Skeletal muscle cell (primary cell): ENCODE data around the gene LRRC74B.
"Not testable (repeated sequence)": the region's sequence is repeated elsewhere in the genome, so short reads cannot be mapped to it uniquely, and the experiment has no call there.

Source experiments
- DNase-seq: peaks from one replicate; pipeline ENCODE4 v3.0.0-alpha.2; 2010; ENCODE audit warnings: low read depth
- H3K4me3 ChIP-seq: 2 replicates; pipeline ENCODE4 v1.5.1; 2011; ENCODE audit warnings: low read depth, mild to moderate bottlenecking, control low read depth, low read length, moderate library complexity

Gene LRRC74B

DNA sequence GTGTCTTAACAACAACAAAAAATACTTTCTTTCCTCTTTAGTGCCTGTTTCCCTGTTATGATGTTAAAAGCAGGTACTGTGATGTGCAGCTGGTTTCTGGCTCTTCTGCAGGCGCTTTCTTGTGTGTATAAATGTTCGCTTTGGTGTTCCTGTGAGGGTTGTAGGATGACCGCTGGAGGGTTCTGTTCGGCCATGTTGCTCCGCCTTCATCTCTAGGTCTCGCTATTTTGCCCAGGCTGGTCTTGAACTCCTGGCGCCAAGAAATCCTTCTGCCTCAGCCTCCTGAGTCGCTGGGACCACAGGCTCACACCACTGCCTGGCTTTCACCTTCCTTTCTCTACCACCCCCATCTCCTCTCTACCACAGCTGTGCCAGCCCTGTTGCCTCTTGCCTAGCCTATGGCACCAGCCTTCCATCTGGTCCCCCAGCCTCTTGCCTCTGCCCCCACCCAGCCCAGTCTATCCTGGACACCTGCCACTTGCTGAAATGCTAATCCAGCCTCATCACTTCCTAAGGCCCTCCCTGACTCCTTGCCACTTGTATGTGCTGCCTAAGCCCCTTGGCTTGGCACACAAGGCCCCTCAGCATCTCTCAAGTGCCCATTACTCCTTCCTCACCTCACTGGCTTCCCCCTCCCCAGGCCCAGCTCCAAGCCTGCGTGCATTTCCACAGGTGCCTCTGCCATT, 5.5 kb downstream of the LRRC74B start:
- H3K4me3 ChIP-seq, result no peak overlapping the region
- no peak for DNase-seq

DNA sequence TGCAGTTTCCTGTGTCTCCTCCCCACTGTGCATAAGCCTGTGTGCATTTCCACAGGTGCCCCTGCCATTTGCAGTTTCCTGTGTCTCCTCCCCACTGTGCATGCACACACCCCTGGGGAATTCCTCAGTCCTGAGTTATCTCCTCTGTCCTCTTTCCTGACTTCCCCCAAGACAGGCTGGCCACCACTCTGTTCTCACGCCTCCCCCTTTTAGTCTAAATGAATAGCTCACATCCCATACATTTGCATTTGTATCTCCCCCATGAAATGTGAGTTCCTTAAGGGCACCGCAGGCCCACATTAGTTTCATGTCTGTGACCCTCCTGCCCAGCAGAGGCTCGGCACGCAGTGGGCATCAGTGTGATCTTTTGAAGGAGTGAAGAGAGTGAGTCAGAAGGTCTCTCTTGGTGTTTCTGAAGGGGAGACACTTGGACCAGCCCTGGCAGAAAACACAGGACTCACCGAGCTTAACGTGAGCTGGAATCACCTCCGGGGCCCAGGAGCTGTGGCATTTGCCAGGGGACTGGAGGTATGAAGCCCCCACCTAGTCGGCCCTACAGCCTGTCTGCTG, 6.2 kb downstream of the LRRC74B start:
- H3K4me3 ChIP-seq, result no peak overlapping the region
- no peak for DNase-seq

- DNase-seq, result no peak
- H3K4me3 ChIP-seq, result no peak overlapping the region
These were observed 7.1 kb downstream of the LRRC74B start for GRCh38 chr22:21052715-21053459.

GRCh38 chr22:21054046-21054713, 8.4 kb downstream of the LRRC74B start:
- H3K4me3 ChIP-seq, result no peak overlapping the region
- DNase-seq, result no peak

GRCh38 chr22:21054714-21055563, 9.2 kb downstream of the LRRC74B start:
- H3K4me3 ChIP-seq, result no peak overlapping the region

DNA sequence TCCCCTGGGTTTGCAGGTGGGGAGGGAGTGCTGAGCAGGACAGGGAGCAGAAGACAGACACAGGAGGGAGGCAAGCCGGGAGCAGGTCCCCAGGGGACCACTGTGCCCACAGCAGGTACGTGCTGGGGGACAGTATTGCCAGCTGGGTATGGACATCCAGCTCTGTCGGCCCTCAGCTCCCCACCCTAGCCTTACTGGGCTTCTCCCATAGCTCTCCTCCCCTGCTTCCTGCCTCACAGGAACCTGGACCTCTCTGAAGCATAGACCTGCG, 9.8 kb downstream of the LRRC74B start:
- no peak overlapping the region for H3K4me3 ChIP-seq
- DNase-seq, result no peak

More at GRCh38 chr22:21054714-21055563, 9.2 kb downstream of the LRRC74B start:
- no peak for DNase-seq

DNA sequence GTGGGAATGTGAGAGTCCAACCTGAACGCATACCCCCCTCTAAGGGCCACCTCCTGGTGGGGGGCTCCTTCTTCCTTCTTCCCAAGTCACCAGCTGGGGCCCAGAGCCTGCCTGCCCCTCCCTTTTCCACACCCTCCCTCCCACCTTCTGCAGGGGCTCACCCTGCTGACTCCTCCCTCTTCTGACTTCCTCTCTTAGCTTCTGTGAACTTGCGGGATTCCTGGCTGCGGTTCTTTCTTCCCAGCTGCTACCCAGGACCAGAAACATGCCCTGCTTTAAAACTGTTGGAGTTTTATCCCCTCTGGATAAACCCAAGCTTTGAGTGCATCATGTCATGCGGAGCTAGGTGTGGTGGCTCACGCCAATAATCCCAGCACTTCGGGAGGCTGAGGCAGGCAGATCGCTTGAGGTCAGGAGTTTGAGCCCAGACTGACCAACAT, 10.2 kb downstream of the LRRC74B start:
- H3K4me3 ChIP-seq, result no peak overlapping the region

GRCh38 chr22:21060363-21060762, 14.6 kb downstream of the LRRC74B start:
- H3K4me3 ChIP-seq, DNase-seq: not testable (repeated sequence)

More for the DNA sequence above, 10.2 kb downstream of the LRRC74B start:
- no peak for DNase-seq

DNA sequence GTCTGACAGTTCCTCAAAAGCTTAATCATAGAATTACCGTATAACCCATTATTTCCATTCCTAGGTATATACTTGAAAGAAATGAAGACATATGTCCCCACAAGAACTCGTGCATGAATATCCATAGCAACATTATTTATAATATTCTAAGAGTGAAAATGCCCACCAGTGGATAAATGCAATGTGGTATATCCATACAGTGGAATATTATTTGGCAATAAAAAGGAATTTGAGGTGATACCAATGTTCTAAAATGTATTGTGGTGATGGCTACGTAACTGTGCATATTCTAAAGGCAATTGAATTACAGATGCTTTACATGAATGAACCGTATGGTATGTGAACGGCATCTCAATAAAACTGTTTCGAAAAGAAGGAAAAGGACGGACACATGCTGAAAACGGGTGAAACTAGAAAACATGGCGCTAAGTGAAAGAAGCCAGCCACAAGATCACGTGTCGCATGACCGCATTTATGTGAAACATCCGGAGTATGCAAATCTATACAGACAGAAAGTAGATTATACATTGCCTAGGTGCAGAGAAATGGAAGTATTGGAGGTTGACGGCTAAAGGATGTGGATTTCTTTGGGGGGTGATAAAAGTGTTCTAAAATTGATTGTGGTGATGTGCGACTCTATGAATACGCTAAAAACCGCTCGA, 16.0 kb downstream of the LRRC74B start:
- H3K4me3 ChIP-seq, DNase-seq: not testable (repeated sequence)

GRCh38 chr22:21064425-21064824, 18.7 kb downstream of the LRRC74B start:
- not testable (repeated sequence) for DNase-seq, H3K4me3 ChIP-seq

DNA sequence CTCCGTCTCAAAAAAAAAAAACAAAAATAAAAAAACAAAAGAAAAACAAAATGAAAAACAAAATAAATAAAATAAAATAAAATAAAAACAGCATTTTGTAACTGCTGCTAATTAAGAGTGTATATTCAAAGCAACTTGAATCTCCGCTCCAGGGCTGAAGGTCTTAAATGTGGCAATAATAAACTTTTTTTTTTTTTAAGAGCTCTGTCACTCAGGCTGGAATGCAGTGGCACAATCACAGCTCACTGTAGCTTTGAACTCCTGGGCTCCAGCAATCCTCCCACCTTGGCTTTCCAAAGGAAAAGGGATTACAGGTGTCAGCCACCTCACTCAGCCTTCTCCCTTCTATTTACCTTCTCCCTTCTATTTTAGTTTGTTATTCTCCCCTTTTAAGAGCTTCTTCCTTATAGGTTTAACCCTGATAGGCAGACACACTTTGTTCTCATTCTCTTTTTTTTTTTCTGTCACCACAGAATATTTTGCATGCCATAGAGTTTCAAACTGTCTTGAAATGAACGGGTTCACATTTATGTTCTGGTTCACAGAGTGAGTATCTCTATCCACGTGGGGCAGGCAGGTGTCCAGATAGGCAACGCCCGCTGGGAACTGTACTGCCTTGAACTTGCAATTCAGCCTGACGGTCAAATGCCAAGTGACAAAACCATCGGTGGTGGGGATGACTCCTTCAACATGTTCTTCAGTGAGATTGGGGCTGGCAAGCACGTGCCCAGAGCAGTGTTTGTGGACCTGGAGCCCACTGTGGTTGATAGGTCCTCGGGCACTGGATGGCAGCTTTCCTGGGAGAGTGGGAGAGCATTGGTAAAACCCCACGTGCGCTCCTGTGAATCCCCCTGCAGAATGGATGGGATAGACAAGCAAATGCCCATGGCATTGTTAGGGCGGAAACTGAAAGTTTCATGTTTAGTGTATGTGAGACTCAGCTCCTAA, 19.4 kb downstream of the LRRC74B start:
- no peak for DNase-seq

GRCh38 chr22:21067075-21067900, 21.5 kb downstream of the LRRC74B start:
- H3K4me3 ChIP-seq, result no peak overlapping the region
- no peak for DNase-seq

More for the DNA sequence above, 19.4 kb downstream of the LRRC74B start:
- H3K4me3 ChIP-seq, result no peak overlapping the region

DNA sequence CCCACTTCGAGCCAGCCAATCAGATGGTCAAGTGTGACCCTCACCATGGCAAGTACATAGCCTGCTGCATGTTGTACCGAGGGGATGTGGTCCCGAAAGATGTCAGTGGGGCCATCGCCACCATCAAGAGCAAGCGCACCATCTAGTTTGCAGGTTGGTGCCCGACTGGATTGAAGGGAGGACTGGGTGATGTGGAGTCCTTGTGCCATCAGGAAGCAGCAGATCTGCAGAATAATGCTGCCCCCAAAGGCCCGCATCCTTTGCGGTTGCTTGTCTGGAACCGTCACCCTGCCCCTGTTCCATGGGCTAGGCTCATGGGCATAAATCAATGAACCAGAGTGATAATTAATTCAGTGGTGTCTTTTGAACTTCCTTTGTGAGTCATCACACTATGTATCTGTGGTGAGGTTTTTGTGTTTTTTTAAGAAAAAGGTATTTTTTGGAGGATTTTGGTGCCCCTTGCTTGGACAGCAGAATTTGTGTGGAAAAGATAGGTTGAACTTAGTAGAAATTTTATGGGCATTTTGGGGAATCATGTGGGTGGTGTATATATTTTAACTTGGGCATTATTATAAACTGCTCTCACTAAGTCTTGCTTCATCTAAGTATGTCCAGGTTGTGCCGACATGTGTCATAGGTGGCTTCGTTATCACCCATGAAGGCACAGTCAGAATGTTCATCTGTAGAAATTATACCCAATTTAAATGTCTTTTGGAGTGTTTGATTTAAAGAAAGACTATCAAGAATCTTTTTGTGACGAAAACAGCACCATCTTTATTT, 22.3 kb downstream of the LRRC74B start:
- no peak overlapping the region for H3K4me3 ChIP-seq
- no peak for DNase-seq

GRCh38 chr22:21068681-21069276, 23.0 kb downstream of the LRRC74B start:
- no peak for DNase-seq
- H3K4me3 ChIP-seq, result no peak overlapping the region

DNA sequence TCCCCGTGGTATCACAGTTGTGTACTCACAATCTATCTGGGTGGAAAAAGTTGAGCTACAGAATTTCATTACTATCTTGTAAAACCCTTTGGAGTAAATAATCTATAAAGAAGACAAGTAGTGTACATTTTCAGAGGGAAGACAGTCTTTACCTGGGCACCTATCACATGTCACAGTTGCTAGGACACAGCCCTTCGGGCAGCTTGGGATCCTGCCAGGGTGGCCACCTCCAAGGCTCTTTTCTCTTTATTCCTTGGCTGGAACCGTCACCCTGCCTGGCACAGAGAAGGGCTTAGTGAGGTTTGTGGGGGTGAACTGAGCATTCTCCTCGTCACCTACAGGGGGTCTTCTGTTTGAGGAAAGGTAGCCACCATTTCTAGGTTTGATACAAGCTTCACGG, 23.6 kb downstream of the LRRC74B start:
- no peak overlapping the region for H3K4me3 ChIP-seq
- DNase-seq, result no peak
